SKM-1 treated with dmso at 0.1 percent for 144 hours (cell line): ENCODE data around the gene ZMAT5.

ENCODE experiments used
- DNase-seq: peaks from one replicate; lab custom pipeline; 2025; ENCODE audit not compliant: unreplicated experiment; lab: John Stamatoyannopoulos, UW

The ZMAT5 gene

DNA sequence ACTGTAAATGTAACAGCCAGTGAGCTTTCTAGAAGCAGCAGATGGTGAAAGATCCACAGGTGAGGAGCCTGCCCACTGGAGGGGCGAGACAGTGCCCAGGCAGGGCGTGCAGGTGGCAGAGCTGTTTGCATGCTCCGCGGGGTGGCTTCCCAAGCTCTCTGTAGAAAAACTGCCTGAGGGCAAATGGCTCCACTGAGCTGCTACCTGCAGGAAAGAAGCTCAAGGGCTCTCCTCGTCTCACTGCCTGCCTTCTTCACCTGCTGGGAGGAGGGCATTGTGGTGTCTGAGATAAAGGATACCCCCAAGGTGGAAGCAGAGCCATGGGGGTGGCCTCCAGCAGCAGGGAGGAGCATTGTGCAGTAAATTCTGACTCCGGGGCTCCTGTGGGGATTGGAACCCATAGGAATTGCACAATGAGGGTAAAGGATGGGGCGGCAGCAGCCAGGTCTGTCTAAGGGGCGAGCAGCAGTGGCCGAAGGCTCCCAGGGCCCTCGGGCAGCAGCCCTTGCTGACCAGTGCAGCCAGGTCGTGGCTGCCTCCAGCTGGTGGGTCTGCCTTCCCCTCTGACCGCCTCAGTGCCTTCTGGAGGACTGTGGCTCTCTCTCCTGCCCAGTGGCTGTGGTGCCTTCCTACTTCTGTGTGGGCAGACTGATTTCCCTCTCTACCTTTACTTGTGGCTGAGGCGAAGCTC is 75.0 kb downstream of the ZMAT5 start:
- DNase-seq: no peak

DNA sequence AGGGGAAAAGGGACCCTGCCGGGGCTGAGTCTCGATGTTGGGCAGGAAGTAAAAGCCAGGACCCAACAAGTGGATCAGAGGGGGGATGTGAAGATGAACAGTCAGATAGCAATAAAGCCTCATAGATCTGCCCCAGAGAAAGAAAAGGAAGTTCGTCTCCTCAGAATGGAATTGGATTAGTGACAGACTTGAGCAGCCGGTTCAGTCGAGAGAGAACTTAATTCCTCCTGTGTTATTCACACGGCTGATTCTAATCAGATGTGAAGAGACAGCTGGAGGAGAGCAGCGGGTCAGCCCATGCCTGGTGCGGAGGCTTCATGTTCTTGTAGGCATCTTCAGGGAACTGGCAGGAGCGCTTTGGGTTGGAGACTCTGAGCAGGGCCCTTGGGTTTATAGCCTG is 76.3 kb downstream of the ZMAT5 start:
- no peak for DNase-seq

DNA sequence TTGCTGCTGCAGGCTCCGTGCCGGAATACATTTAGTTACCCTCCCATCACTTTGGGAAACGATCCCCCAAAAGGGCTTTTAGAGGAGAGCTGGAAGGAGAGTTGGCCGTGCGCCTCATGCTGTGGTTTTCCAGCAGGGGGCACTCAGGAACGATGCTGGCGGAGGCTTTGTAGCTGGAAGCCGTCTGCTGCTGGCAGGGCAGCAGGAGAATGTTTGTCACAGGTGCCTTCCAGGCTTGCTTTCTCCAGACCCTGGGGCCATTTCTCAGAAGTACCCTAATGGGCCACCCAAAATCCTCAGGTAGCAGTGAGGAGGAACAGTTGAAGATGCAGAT is 77.0 kb downstream of the ZMAT5 start:
- peak; percentile 20 for DNase-seq

DNA sequence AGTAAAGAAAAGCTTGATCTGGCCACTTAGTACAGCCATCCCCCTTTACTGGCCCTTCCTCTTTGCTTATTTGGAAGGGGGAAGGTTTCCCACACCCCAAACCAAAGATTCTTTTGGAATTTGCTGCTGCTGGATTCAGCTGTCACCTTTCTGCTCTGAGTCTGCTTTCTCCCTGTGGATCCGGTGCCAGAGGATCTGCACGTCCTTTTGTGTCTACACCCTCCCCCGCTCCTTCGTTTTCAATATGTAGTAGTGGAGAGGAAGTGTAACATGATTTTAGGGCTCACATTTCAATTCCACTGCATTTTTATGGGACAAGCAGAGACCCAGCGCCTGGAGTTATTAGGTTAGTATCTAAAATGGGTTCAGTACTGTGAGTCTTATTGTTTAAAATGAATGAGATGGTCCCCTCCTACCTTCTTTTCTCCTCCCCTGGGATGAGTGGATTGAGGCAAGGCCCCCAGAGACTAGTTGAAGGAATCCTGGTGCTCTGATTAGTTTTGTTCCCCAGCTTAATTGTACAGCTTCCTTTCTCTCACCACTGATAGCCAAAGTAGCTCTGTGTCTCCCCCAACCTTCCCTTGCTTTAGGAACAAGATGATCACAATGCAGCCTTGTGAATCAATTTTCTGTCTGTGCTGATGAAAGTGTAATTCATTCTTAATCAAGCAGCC is 77.5 kb downstream of the ZMAT5 start:
- no peak for DNase-seq

DNA sequence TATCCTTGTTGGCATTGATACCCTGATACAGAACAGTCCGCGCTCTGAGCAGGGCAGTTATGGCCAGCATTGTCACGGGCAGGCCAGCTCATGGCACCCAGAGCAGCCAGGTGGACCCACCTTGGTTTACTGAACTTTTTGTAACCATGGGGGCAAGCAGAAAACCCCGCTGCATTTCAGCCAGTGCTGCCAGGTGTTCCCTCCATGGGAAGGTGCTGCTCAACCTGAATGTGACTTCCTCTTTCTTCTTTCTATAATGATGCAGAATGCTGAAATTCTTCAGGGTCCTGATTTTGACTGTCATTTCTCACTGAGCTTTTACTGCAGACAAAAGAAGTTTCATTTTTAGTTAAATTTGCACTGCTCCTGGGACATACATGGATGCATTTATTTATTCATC is 82.6 kb downstream of the ZMAT5 start:
- DNase-seq: no peak

DNA sequence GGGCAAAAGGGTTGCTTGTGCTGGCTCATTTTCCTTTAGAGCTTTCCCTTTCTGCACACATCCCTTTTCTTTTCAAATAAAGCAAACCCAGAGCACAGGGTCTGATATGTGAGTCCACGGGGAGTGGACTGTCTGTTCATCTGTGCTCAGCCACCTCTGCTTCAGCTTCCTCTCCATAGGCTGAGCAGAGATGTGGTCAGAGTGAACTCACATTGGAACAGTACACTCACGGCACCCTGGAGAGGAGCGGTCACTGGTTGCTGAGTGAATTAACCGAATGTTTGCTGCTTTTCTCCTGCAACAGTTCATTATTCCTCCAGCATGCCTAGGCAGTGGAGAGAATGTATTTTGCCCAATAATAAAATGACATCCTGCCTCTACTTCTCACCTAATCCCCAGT is 83.3 kb downstream of the ZMAT5 start:
- DNase-seq: no peak
